WTC11 (cell line): ENCODE measurements around the gene EPS8L2.

ENCODE experiments used
- ELF4 ChIP-seq: sonication (generic); formaldehyde crosslinking; IDR thresholded peaks from 2 replicates; pipeline ENCODE4 v1.8.1; 2022; ENCODE audit warnings: low read depth, mild to moderate bottlenecking, moderate library complexity, missing genetic modification reagents
- GABPB1 ChIP-seq: sonication (generic); formaldehyde crosslinking; IDR thresholded peaks from 2 replicates; pipeline ENCODE4 v1.8.1; 2023; ENCODE audit warnings: mild to moderate bottlenecking, missing genetic modification reagents
- NR2C2 ChIP-seq: sonication (generic); formaldehyde crosslinking; IDR thresholded peaks from 2 replicates; pipeline ENCODE4 v1.8.0; 2022; ENCODE audit warnings: mild to moderate bottlenecking, missing genetic modification reagents
- TCF7 ChIP-seq: sonication (generic); formaldehyde crosslinking; IDR thresholded peaks from 2 replicates; pipeline ENCODE4 v1.8.0; 2022; ENCODE audit warnings: mild to moderate bottlenecking, low read depth, missing genetic modification reagents, moderate library complexity
- ZBTB21 ChIP-seq: sonication (generic); formaldehyde crosslinking; IDR thresholded peaks from 2 replicates; pipeline ENCODE4 v1.8.1; 2023; ENCODE audit warnings: mild to moderate bottlenecking, missing genetic modification reagents, borderline replicate concordance
- ZNF121 ChIP-seq: sonication (generic); formaldehyde crosslinking; IDR thresholded peaks from 2 replicates; pipeline ENCODE4 v1.8.0; 2023; ENCODE audit warnings: missing genetic modification reagents
- ZNF671 ChIP-seq: fragments of 250-450 bp; sonication (Bioruptor Pico); IDR thresholded peaks from 2 replicates; pipeline ENCODE4 v1.8.0; 2021; ENCODE audit warnings: mild to moderate bottlenecking
- TF ChIP-seq, protein P1 (sequence below): fragments of 200-600 bp; IDR thresholded peaks from 2 replicates; pipeline ENCODE4 v1.8.0; 2022; ENCODE audit warnings: antibody characterized with exemption
- TF ChIP-seq, protein P2 (sequence below): sonication (generic); formaldehyde crosslinking; IDR thresholded peaks from 2 replicates; pipeline ENCODE4 v1.8.0; 2022; ENCODE audit warnings: mild to moderate bottlenecking, missing genetic modification reagents
- TF ChIP-seq, protein P3 (sequence below): sonication (generic); formaldehyde crosslinking; IDR thresholded peaks from 2 replicates; pipeline ENCODE4 v1.8.0; 2022; ENCODE audit warnings: mild to moderate bottlenecking, missing genetic modification reagents
- TF ChIP-seq, protein P4 (sequence below): sonication (generic); formaldehyde crosslinking; IDR thresholded peaks from 2 replicates; pipeline ENCODE4 v1.8.0; 2022; ENCODE audit warnings: mild to moderate bottlenecking, missing genetic modification reagents
- TF ChIP-seq, protein P5 (sequence below): sonication (generic); formaldehyde crosslinking; IDR thresholded peaks from 2 replicates; pipeline ENCODE4 v1.8.1; 2023; ENCODE audit warnings: mild to moderate bottlenecking, missing genetic modification reagents, moderate library complexity

DNA sequence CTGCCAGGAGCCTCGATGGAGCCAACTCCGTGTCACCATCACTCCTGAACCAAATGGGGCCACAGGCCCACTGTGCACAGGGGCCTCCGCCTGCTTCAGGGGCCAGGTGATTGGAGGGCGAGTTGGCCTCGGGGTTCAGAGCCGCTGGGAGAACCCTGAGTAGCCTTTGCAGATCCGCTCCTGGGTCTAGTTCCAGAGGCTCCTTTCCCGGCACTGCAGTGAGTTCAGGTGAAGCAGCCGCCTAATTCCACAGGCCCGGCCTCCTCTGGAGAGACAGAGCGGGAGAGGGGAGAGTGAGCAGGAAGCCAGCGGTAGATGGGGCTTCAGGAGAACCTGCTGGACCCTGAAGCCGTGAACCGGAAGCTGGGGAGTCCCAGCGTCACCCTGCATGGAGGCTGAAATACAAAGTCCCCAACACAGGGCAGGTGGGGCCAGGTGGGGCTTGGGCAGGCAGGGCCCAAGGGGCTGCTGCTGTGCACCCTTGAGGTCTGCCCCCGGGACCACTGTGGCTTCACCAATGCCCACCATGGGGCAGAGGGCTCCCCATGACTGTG, 46.4 kb upstream of the EPS8L2 start:
- TF ChIP-seq, protein P1, sequence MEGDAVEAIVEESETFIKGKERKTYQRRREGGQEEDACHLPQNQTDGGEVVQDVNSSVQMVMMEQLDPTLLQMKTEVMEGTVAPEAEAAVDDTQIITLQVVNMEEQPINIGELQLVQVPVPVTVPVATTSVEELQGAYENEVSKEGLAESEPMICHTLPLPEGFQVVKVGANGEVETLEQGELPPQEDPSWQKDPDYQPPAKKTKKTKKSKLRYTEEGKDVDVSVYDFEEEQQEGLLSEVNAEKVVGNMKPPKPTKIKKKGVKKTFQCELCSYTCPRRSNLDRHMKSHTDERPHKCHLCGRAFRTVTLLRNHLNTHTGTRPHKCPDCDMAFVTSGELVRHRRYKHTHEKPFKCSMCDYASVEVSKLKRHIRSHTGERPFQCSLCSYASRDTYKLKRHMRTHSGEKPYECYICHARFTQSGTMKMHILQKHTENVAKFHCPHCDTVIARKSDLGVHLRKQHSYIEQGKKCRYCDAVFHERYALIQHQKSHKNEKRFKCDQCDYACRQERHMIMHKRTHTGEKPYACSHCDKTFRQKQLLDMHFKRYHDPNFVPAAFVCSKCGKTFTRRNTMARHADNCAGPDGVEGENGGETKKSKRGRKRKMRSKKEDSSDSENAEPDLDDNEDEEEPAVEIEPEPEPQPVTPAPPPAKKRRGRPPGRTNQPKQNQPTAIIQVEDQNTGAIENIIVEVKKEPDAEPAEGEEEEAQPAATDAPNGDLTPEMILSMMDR = no peak
- TF ChIP-seq ELF4 (CRISPR knock-in tag) (no peak), ZBTB21 (CRISPR knock-in tag) (no peak), GABPB1 (no peak), NR2C2 (CRISPR knock-in tag) (no peak), ZNF671 (CRISPR knock-in tag) (no peak), TCF7 (CRISPR knock-in tag) (no peak), ZNF121 (CRISPR knock-in tag) (no peak)
- TF ChIP-seq, protein P2, sequence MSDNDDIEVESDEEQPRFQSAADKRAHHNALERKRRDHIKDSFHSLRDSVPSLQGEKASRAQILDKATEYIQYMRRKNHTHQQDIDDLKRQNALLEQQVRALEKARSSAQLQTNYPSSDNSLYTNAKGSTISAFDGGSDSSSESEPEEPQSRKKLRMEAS (CRISPR knock-in tag) = no peak
- TF ChIP-seq, protein P3, sequence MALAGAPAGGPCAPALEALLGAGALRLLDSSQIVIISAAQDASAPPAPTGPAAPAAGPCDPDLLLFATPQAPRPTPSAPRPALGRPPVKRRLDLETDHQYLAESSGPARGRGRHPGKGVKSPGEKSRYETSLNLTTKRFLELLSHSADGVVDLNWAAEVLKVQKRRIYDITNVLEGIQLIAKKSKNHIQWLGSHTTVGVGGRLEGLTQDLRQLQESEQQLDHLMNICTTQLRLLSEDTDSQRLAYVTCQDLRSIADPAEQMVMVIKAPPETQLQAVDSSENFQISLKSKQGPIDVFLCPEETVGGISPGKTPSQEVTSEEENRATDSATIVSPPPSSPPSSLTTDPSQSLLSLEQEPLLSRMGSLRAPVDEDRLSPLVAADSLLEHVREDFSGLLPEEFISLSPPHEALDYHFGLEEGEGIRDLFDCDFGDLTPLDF (CRISPR knock-in tag) = no peak
- TF ChIP-seq, protein P4, sequence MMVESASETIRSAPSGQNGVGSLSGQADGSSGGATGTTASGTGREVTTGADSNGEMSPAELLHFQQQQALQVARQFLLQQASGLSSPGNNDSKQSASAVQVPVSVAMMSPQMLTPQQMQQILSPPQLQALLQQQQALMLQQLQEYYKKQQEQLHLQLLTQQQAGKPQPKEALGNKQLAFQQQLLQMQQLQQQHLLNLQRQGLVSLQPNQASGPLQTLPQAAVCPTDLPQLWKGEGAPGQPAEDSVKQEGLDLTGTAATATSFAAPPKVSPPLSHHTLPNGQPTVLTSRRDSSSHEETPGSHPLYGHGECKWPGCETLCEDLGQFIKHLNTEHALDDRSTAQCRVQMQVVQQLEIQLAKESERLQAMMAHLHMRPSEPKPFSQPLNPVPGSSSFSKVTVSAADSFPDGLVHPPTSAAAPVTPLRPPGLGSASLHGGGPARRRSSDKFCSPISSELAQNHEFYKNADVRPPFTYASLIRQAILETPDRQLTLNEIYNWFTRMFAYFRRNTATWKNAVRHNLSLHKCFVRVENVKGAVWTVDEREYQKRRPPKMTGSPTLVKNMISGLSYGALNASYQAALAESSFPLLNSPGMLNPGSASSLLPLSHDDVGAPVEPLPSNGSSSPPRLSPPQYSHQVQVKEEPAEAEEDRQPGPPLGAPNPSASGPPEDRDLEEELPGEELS (CRISPR knock-in tag) = no peak
- TF ChIP-seq, protein P5, sequence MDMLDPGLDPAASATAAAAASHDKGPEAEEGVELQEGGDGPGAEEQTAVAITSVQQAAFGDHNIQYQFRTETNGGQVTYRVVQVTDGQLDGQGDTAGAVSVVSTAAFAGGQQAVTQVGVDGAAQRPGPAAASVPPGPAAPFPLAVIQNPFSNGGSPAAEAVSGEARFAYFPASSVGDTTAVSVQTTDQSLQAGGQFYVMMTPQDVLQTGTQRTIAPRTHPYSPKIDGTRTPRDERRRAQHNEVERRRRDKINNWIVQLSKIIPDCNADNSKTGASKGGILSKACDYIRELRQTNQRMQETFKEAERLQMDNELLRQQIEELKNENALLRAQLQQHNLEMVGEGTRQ = no peak
